Aorta (tissue), 5 donors: ENCODE data around the gene SLC27A5. TPM values are rescaled to one million over a fixed set of nuclear protein-coding genes. Genes with fewer than 3 reads are reported as not detected.
"Not testable (repeated sequence)": the region's sequence is repeated elsewhere in the genome, so short reads cannot be mapped to it uniquely, and the experiment has no call there.

Experiments used
- ATAC-seq: fragments of 200-7000 bp; cut with Tn5 transposase; one replicate; pipeline ENCODE4 v1.9.1; 2022; ENCODE audit warnings: moderate library complexity; ENCODE audit not compliant: low FRiP score
- DNase-seq, 2 donors: peaks; one replicate each; pipeline ENCODE4 v3.0.0-alpha.2; 2020
- H3K27ac ChIP-seq, 2 donors: one replicate each; pipeline ENCODE4 v1.5.1; 2013; ENCODE audit warnings: low read length in 2 of 2, mild to moderate bottlenecking in 2 of 2, moderate library complexity in 2 of 2, control low read depth in 1 of 2, inconsistent platforms in 1 of 2, low read depth in 1 of 2
- H3K27me3 ChIP-seq, 2 donors: one replicate each; pipeline ENCODE4 v1.6.1; 2013; ENCODE audit warnings: control low read depth in 1 of 2, low read length in 1 of 2, mild to moderate bottlenecking in 1 of 2, moderate library complexity in 1 of 2; ENCODE audit not compliant: insufficient read depth in 2 of 2, control insufficient read depth in 1 of 2
- H3K36me3 ChIP-seq, 2 donors: one replicate each; pipeline ENCODE4 v1.6.1; 2013; ENCODE audit warnings: control low read depth in 1 of 2, low read length in 1 of 2, mild to moderate bottlenecking in 1 of 2; ENCODE audit not compliant: insufficient read depth in 2 of 2, control insufficient read depth in 1 of 2
- H3K4me1 ChIP-seq, 2 donors: one replicate each; pipeline ENCODE4 v1.6.1; 2013; ENCODE audit warnings: low read length in 2 of 2, control low read depth in 1 of 2, mild to moderate bottlenecking in 1 of 2, moderate library complexity in 1 of 2; ENCODE audit not compliant: insufficient read depth in 2 of 2, control insufficient read depth in 1 of 2
- H3K4me3 ChIP-seq, 2 donors: one replicate each; pipeline ENCODE4 v1.5.1; 2013; ENCODE audit warnings: low read length in 2 of 2, control low read depth in 1 of 2, mild to moderate bottlenecking in 1 of 2
- H3K9me3 ChIP-seq: one replicate; pipeline ENCODE4 v1.6.1; 2013; ENCODE audit warnings: mild to moderate bottlenecking, low read length; ENCODE audit not compliant: control insufficient read depth
- WGBS, 2 donors: extraction: QIAGEN DNeasy Blood & Tissue Kit; methylation state at CpG; one replicate each; pipeline ENCODE4 v1.1.7; 2013; 5-methylcytosine and 5-hydroxymethylcytosine counted together
- intact Hi-C, 2 donors: fragments of 100-400 bp; cut with DNase I; formaldehyde crosslinking; loops; one replicate each; pipeline versions ENCODE4 v1.14.2 to v1.15.0; 2022
- polyA plus RNA-seq, 2 donors: library from polyadenylated mRNA; stranded (reverse); fragments of 200-250 nt; gene quantifications; one replicate each; pipeline ENCODE4 v1.2.3, GENCODE V29; 2013
- total RNA-seq, 2 donors: library from RNA; stranded (reverse); fragmentation: NEBNext Ultra II Directional; extraction: Animal tissue kit (Norgen Biotek cat#: 25700); gene quantifications; one replicate each; pipeline ENCODE4 v1.2.1, GENCODE V29; 2021
- donor health status: healthy with polysubstance abuse.
- donor health status: Bipolar disorder and iron deficiency.
- donor health status: DM: no; HTN: no; CAD: no.
- donor health status: DM: no; HTN: no; CAD: no.
- donor health status: DM: yes; HTN: yes; CAD: no.

The SLC27A5 gene
- total and polyA plus RNA-seq, 4 donors = 8.1 to 24.6 (median 11.1) TPM

DNA sequence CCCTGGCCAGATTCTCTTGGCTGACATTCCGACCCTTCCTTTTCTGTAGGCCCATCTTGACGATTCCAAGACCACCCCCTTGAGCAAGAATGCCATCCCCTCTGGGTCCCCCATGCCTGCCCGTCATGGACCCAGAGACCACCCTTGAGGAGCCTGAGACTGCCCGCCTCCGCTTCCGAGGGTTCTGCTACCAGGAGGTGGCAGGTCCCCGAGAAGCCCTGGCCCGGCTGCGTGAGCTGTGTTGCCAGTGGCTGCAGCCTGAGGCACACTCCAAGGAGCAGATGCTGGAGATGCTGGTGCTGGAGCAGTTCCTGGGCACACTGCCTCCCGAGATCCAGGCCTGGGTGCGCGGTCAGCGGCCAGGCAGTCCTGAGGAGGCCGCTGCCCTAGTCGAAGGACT lies 34.7 kb downstream of the SLC27A5 start:
- Histone ChIP-seq H3K4me3 (no peak overlapping the region), H3K36me3 (no peaks in the 10 kb centered on the region), H3K27me3 (no peaks in the 10 kb centered on the region), H3K4me1 (no peaks in the 10 kb centered on the region), H3K27ac (no peak overlapping the region), H3K9me3 (no peaks in the 10 kb centered on the region)
- DNase-seq (no peak), ATAC-seq (no peak)
- WGBS, 2 donors = 81 to 83% methylated on average over 15 of the region's 15 CpGs
- intact Hi-C loops = no loop called here

DNA sequence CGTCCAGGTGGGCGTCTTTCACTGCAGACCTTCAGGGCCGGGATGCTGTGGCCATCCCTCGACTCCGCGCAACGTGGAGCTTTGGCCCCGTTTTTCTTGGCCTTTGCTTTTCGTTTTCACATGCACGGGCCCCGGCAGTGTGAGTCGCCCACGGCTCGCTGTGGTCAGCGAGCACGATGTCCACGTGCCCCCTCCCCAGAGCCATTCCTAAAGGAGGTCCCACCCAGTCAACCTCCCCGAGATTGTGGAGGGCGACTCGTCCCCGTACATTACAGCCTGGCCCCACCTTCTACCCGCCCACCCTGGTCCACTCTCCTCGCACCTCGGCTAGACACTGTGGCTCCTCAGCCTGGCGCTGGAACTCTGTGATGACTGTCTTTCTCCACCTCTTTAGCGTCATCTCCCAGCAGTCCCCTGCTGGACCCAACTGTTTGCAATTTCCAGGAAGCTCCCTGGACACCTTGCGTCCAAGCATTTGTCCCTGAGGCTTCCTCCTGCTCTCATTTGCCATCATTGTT lies 35.2 kb downstream of the SLC27A5 start:
- peak; percentile 1 for ATAC-seq
- Histone ChIP-seq H3K27me3 (no peaks in the 10 kb centered on the region), H3K4me3 (peak overlapping the region; percentile 22 to 32), H3K27ac (peak overlapping the region; percentile 7 to 78), H3K36me3 (peaks cover 0 to 3% of the 10 kb centered on the region in 2 donors), H3K4me1 (no peaks in the 10 kb centered on the region), H3K9me3 (no peaks in the 10 kb centered on the region)
- intact Hi-C loops = no loop called here
- DNase-seq = peak in 1 of 2 donors; percentile 82
- 1 to 2% methylated on average over 27 of the region's 27 CpGs for WGBS, 2 donors

DNA sequence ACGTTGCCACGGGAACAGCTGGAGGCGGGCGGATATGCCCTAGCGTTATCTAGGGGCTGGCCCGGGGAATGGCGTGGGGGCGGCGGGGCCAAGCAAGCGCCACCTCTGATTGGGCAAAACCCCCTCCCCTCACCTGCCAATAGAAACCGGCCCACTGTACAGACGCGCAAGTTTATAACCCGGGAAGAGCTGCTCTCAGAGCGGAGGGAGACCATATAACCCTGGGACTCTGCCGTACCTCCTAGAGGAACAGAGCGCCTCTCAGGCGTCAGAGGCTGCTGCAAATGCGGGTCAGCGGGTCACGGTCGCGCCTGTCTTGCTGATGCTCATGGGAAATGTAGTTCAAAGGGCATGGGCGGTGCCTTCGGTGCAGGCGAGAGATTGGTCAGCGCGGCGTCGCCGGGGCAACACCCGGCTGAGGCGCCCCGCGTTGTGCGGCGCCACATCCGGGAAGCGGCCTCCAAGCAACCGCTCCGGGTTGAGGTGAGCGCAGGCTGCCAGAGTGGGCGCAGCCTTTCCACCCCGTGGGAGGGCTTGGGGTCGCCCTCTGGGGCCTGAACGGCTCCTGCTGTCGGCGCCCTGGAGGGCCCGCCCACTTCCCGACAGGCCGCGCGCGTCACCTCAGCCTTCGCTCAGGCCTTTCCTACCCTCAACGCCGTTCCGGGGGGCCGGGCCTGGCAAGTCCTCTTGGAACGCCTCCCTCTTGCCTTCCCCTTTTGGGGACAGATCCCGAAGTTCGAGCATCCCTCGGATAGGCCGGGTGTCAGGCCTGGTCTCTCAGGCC lies 35.9 kb downstream of the SLC27A5 start, which contains the start of gene ZNF446:
Gene ZNF446 (plus strand): TSS at position 639 of the 784 bp plus-strand sequence. CDS start 867 bp downstream, outside the sequence.
- 0% methylated on average over 62 to 64 of the region's 64 CpGs for WGBS, 2 donors
- ATAC-seq = peak; percentile 95
- intact Hi-C loops = no loop called here

DNA sequence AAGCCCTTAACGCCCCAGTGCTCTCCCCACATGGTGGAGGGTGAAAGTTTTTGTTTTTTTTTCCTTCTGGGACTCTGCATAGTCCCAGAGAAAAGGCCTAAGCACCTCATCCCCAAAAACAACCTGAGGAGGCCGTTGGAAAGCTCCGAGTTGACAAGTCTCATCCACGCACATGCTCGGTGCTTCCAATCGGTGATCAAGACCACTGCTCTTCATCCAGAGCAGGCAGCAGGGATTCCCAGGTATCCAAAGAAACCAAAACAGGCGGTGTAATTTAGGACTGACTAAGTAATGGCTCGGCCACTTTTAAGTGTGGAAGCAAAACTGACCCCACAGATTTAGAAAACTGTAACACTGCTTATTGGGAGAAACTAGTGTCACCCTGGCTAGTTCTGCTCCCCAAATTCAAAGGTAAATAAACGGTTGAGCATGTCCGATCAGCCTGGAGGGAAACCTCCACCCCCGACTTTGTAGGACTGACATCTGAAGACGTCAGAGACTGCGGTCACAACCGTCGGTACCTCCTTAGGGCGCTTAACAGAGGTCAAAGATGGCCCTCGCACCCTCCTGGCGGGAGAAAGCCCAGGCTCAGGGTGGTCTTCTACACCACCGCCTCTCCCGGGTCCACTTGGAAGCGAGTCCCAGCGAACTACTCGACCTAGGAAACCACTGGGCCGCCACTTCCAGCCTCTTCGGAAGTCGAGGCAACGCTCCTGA lies 36.6 kb downstream of the SLC27A5 start:
- intact Hi-C loops = no loop called here
- no peak for DNase-seq
- peaks cover 0 to 4% of the 10 kb centered on the region in 2 donors for H3K36me3 ChIP-seq
- H3K27ac ChIP-seq = peak overlapping the region in 1 of 2 donors; percentile 78
- H3K9me3 ChIP-seq = no peaks in the 10 kb centered on the region
- WGBS, 2 donors = 21 to 23% methylated on average over 25 to 27 of the region's 27 CpGs
- H3K27me3 ChIP-seq = no peaks in the 10 kb centered on the region
- no peaks in the 10 kb centered on the region for H3K4me1 ChIP-seq
- ATAC-seq = no peak
- H3K4me3 ChIP-seq = peak overlapping the region; percentile 27 to 32

More for the DNA sequence above, 35.9 kb downstream of the SLC27A5 start, which contains the start of gene ZNF446:
- peak within 1 kb of the TSS; percentile 27 to 32 for H3K4me3 ChIP-seq
- H3K27ac ChIP-seq = peak within 1 kb of the TSS; percentile 7 to 78
- no peaks in the 10 kb centered on the region for H3K9me3 ChIP-seq
- DNase-seq = peak; percentile 98
- H3K36me3 ChIP-seq = peaks cover 0 to 4% of the 10 kb centered on the region in 2 donors
- no peaks in the 10 kb centered on the region for H3K27me3 ChIP-seq
- H3K4me1 ChIP-seq = no peaks in the 10 kb centered on the region

DNA sequence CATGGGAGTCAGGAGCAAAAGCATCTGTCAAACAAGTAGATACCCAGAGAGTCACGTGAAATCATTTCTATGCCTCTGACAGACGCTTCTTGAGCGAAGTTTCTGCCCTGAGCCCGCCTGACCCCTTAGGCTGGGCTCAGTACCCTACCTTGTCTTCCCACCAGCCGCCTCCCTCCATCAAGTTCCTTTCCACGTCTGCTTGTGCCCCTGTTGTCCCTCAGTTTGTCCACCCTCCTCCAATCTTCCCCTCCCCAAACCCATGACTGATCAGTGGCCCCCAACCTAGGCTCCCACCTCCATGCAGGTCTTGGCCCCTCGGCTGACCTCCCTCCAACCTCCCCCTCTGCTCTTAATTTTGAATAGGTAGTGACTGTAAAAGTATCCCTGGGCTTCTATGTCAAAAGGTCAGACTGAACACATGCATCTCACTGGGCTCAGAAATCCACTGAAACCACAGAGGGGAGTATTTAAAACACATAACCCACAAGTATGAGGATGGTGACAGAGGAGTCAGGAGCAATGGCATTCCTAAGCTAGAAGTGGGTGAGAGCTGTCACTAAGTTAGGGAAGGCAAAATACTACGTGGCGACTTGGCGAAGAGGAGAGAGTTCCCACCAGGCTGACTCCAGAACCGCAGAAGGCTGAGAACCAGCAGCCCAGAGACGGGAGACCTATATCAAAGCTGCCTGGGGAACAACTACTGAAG lies 37.3 kb downstream of the SLC27A5 start:
- WGBS, 2 donors = 77 to 80% methylated on average over 12 of the region's 12 CpGs
- H3K9me3 ChIP-seq = no peaks in the 10 kb centered on the region
- ATAC-seq (no peak), DNase-seq (no peak)
- no peak overlapping the region for H3K4me3 ChIP-seq
- no peaks in the 10 kb centered on the region for H3K27me3 ChIP-seq
- H3K36me3 ChIP-seq = peaks cover 0 to 4% of the 10 kb centered on the region in 2 donors
- no peak overlapping the region for H3K27ac ChIP-seq
- intact Hi-C loops = no loop called here
- no peaks in the 10 kb centered on the region for H3K4me1 ChIP-seq

DNA sequence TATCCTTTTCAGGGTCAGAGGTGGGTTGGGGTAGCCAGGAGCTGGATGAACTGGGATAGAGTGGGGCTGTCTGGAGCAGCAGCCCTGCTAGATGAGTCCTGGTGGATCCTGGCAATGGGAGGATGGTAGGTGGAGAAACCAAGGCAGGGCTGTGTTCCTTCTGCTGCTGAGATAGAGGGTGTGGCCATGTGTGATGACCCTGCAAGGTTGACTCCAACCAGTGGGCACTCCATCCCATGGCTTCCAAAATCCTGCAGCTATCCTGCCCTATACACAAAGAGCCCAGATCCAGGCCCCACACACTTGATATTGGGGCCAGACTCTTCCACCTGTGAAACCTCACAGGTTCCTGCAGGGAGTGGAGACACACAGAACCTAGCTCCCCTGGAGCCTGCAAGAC lies 38.0 kb downstream of the SLC27A5 start:
- Histone ChIP-seq H3K27me3 (no peaks in the 10 kb centered on the region), H3K4me3 (no peak overlapping the region), H3K36me3 (peaks cover 0 to 4% of the 10 kb centered on the region in 2 donors), H3K9me3 (no peaks in the 10 kb centered on the region), H3K4me1 (no peaks in the 10 kb centered on the region), H3K27ac (no peak overlapping the region)
- ATAC-seq = no peak
- DNase-seq = no peak
- intact Hi-C loops = no loop called here

DNA sequence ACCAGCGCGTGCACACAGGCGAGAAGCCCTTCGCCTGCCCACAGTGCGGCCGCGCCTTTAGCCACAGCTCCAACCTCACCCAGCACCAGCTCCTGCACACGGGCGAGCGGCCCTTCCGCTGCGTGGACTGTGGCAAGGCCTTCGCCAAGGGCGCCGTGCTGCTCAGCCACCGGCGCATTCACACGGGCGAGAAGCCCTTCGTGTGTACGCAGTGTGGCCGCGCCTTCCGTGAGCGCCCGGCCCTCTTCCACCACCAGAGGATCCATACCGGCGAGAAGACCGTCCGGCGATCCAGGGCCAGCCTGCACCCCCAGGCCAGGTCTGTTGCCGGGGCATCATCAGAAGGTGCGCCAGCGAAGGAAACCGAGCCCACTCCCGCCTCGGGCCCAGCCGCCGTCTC lies 40.1 kb downstream of the SLC27A5 start:
- WGBS, 2 donors = 95 to 96% methylated on average over 39 of the region's 39 CpGs
- Histone ChIP-seq H3K4me1 (no peaks in the 10 kb centered on the region), H3K36me3 (peaks cover 0 to 4% of the 10 kb centered on the region in 2 donors), H3K9me3 (no peaks in the 10 kb centered on the region), H3K27ac (no peak overlapping the region), H3K4me3 (no peak overlapping the region), H3K27me3 (no peaks in the 10 kb centered on the region)
- intact Hi-C loops = no loop called here
- ATAC-seq (no peak), DNase-seq (no peak)

DNA sequence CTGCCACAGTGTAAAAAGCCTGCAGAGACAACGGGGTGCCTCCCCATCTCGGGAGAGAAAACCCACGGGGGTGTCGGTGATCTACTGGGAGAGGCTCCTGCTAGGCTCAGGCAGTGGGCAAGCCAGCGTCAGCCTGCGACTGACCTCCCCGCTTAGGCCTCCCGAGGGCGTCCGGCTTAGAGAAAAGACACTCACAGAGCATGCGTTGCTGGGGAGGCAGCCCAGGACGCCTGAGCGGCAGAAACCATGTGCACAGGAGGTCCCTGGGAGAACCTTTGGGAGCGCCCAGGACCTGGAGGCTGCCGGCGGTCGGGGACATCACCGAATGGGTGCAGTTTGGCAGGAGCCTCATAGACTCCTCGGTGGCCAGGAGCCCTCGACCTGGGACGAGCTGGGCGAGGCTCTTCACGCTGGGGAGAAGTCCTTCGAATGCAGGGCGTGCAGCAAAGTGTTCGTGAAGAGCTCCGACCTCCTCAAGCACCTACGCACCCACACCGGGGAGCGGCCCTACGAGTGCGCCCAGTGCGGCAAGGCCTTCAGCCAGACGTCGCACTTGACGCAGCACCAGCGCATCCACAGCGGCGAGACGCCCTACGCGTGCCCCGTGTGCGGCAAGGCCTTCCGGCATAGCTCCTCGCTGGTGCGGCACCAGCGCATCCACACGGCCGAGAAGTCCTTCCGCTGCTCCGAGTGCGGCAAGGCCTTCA lies 40.8 kb downstream of the SLC27A5 start:
- H3K27me3 ChIP-seq, H3K9me3 ChIP-seq, H3K36me3 ChIP-seq, H3K4me1 ChIP-seq, DNase-seq, H3K4me3 ChIP-seq, intact Hi-C loops, H3K27ac ChIP-seq, ATAC-seq: not testable (repeated sequence)
- WGBS, 2 donors = 91 to 94% methylated on average over 21 to 42 of the region's 53 CpGs
